A673 (cell line): ENCODE measurements around the gene TNFAIP2. TPM values are rescaled to one million over a fixed set of nuclear protein-coding genes. Genes with fewer than 3 reads are reported as not detected.
"Not testable (repeated sequence)": the region's sequence is repeated elsewhere in the genome, so short reads cannot be mapped to it uniquely, and the experiment has no call there.

Experiments used
- BruUV-seq: library from RNA; stranded (reverse); fragments of 400-500 nt; replicated peaks from 2 replicates; lab custom pipeline; 2021; lab: Mats Ljungman, UMichigan
- CTCF ChIA-PET: fragments of 300-600 bp; sonication (Branson Sonifier 250); formaldehyde crosslinking; loops from one replicate; lab custom pipeline; 2022; ENCODE audit warnings: antibody characterized with exemption; lab: Charles Lee
- POLR2A ChIA-PET: fragments of 300-600 bp; sonication (Branson Sonifier 250); formaldehyde crosslinking; loops from one replicate; lab custom pipeline; 2022; ENCODE audit warnings: antibody characterized with exemption; ENCODE audit not compliant: low non-redundant PET; lab: Charles Lee
- DNase-seq: peaks from one replicate; pipeline ENCODE4 v3.0.0-alpha.2; 2015; ENCODE audit warnings: low spot score
- H3K27ac ChIP-seq: fragments of 200-600 bp; sonication (generic); 2 replicates; pipeline ENCODE4 v1.5.1; 2016; ENCODE audit warnings: mixed run types, low read depth, mild to moderate bottlenecking, mixed read lengths, antibody characterized with exemption, low read length; ENCODE audit not compliant: poor library complexity, severe bottlenecking
- H3K27me3 ChIP-seq: fragments of 200-600 bp; sonication (generic); replicated peaks from 2 replicates; pipeline ENCODE4 v1.6.1; 2017; ENCODE audit warnings: mixed run types, low read depth, mild to moderate bottlenecking, mixed read lengths, antibody characterized with exemption, low read length; ENCODE audit not compliant: insufficient read depth, poor library complexity
- H3K36me3 ChIP-seq: fragments of 200-600 bp; sonication (generic); 2 replicates; pipeline ENCODE4 v1.6.1; 2016; ENCODE audit warnings: mixed run types, mild to moderate bottlenecking, mixed read lengths, antibody characterized with exemption, low read length; ENCODE audit not compliant: insufficient read depth, poor library complexity, severe bottlenecking
- H3K4me1 ChIP-seq: fragments of 200-600 bp; sonication (generic); 2 replicates; pipeline ENCODE4 v1.6.1; 2017; ENCODE audit warnings: mixed run types, mild to moderate bottlenecking, mixed read lengths, antibody characterized with exemption, low read length; ENCODE audit not compliant: insufficient read depth, poor library complexity, severe bottlenecking
- H3K4me3 ChIP-seq: fragments of 200-600 bp; sonication (generic); 2 replicates; pipeline ENCODE4 v1.5.1; 2016; ENCODE audit warnings: low read depth, mixed run types, mild to moderate bottlenecking, mixed read lengths, low read length; ENCODE audit not compliant: poor library complexity, severe bottlenecking
- H3K9me3 ChIP-seq: fragments of 200-600 bp; sonication (generic); 2 replicates; pipeline ENCODE4 v1.6.1; 2016; ENCODE audit warnings: mixed run types, low read depth, mild to moderate bottlenecking, mixed read lengths, antibody characterized with exemption, low read length; ENCODE audit not compliant: poor library complexity, severe bottlenecking
- EZH2 ChIP-seq: fragments of 200-600 bp; sonication (generic); IDR thresholded peaks from 2 replicates; pipeline ENCODE4 v1.6.1; 2017; ENCODE audit warnings: borderline replicate concordance, low read depth, mild to moderate bottlenecking, mixed read lengths, antibody characterized with exemption, low read length; ENCODE audit not compliant: poor library complexity, severe bottlenecking
- intact Hi-C: fragments of 100-400 bp; cut with micrococcal nuclease; formaldehyde crosslinking; loops from one replicate; pipeline ENCODE4 v1.10.0; 2022; ENCODE audit not compliant: unreplicated experiment
- total RNA-seq: library from RNA; stranded (reverse); gene quantifications from 2 replicates; pipeline ENCODE4 v1.2.3, GENCODE V29; 2021
- TF ChIP-seq, protein P1 (sequence below): fragments of 300-800, 200-600 bp; sonication (generic); conservative IDR thresholded peaks from 2 replicates; pipeline ENCODE4 v1.5.1; 2017; ENCODE audit warnings: low read depth, mild to moderate bottlenecking, antibody characterized with exemption, low read length, moderate library complexity, mixed read lengths

The TNFAIP2 gene
- total RNA-seq, 1 experiment from 2014 or later, result 5.5 TPM

DNA sequence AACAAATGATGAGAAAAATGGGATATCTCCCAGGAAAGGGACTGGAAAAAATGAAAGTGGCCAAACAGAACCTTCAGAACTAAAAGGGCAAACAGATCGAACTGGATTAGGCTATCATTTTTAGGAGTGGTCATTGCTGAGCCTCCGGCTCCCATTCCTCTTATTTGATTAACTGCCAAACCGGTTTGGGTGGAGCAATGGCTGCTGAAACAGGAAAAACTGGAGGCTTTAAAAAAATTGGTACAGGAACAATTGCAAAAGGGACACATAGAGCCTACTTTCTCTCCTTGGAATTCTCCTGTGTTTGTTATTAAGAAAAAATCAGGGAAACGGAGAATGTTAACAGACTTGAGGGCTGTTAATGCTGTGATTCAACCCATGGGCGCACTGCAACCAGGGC, 49.7 kb downstream of the TNFAIP2 start:
- intact Hi-C loops, result no loop called here
- no peak for DNase-seq
- Histone ChIP-seq H3K36me3 (no peaks in the 10 kb centered on the region), H3K27me3 (no peaks in the 10 kb centered on the region), H3K4me1 (no peaks in the 10 kb centered on the region), H3K9me3 (no peaks in the 10 kb centered on the region), H3K27ac (no peak overlapping the region), H3K4me3 (no peak overlapping the region)
- ChIA-PET CTCF (no interaction called here), POLR2A (no interaction called here)
- BruUV-seq, result no TSS peak
- no peak for TF ChIP-seq EZH2
- TF ChIP-seq, protein P1, sequence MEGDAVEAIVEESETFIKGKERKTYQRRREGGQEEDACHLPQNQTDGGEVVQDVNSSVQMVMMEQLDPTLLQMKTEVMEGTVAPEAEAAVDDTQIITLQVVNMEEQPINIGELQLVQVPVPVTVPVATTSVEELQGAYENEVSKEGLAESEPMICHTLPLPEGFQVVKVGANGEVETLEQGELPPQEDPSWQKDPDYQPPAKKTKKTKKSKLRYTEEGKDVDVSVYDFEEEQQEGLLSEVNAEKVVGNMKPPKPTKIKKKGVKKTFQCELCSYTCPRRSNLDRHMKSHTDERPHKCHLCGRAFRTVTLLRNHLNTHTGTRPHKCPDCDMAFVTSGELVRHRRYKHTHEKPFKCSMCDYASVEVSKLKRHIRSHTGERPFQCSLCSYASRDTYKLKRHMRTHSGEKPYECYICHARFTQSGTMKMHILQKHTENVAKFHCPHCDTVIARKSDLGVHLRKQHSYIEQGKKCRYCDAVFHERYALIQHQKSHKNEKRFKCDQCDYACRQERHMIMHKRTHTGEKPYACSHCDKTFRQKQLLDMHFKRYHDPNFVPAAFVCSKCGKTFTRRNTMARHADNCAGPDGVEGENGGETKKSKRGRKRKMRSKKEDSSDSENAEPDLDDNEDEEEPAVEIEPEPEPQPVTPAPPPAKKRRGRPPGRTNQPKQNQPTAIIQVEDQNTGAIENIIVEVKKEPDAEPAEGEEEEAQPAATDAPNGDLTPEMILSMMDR, result no peak

DNA sequence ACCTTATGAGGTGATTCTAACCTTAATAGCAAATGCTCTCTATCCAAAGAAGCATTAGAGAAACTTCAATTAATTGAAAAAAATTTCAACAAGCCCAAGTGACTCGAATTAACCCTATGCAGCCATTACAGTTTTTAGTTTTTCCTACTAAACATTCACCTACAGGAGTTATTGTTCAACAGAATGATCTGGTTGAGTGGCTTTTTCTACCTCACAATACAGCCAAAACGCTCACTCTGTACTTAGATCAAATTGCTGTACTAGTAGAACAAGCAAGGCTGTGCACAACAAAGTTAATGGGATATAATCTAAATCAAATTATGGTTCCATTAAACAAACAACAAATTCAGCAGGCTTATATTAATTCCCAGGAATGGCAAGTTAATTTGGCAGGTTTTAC, 50.6 kb downstream of the TNFAIP2 start:
- H3K27me3 ChIP-seq, H3K36me3 ChIP-seq, BruUV-seq, H3K4me3 ChIP-seq, H3K9me3 ChIP-seq, DNase-seq, CTCF ChIA-PET, H3K4me1 ChIP-seq, POLR2A ChIA-PET, H3K27ac ChIP-seq, intact Hi-C loops: not testable (repeated sequence)

DNA sequence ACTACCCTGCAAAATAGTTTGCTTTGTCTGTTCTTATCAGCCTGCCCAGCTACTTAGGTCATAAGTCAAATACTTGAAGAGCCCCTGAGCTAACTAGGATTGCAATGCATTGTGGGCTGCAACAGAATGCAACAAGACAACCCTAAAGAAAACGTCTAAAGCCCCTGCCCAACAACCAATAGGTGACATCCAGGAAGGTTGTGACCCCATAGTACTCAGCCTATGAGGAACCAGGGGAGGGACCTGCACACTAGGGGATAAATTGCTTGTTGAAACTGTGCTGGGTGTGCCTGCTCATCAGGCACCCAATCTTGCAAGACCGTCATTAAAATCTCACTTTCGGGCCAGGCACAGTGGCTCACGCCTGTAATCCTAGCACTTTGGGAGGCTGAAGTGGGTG, 52.9 kb downstream of the TNFAIP2 start:
- H3K36me3 ChIP-seq, H3K27ac ChIP-seq, intact Hi-C loops, H3K4me1 ChIP-seq, H3K9me3 ChIP-seq, POLR2A ChIA-PET, H3K27me3 ChIP-seq, DNase-seq, BruUV-seq, CTCF ChIA-PET, H3K4me3 ChIP-seq: not testable (repeated sequence)

DNA sequence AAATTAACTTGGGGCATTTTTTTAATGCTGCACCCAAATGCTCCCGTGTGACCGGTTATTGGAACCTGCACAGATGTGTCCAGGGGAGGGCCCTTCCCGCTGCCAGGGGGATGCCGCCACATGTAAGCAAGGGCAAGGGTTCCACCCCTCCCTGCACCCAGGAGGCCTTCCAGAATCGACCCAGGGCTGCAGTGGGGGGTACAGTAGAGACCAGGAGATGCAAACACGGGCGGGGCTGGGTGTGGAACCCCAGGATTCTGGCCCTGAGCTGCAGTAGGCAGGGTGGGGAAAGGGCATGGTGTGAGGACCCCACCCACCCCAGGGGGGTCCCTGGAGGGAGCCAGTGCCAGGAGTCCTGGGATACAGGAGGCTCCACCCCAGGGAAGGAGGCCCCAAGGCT, 54.1 kb downstream of the TNFAIP2 start:
- no peak overlapping the region for H3K4me3 ChIP-seq
- ChIA-PET CTCF (no interaction called here), POLR2A (no interaction called here)
- H3K27me3 ChIP-seq, result no peaks in the 10 kb centered on the region
- intact Hi-C loops, result no loop called here
- no peaks in the 10 kb centered on the region for H3K9me3 ChIP-seq
- DNase-seq, result no peak
- no peak overlapping the region for H3K27ac ChIP-seq
- no peaks in the 10 kb centered on the region for H3K4me1 ChIP-seq
- TF ChIP-seq EZH2, result no peak
- TF ChIP-seq, protein P1, result no peak
- no TSS peak for BruUV-seq
- no peaks in the 10 kb centered on the region for H3K36me3 ChIP-seq
